ENCODE measurements around the gene CADM1.
A peak's percentile ranks its signal among the peaks of the same experiment; 100 is the strongest.

The CADM1 gene

DNA sequence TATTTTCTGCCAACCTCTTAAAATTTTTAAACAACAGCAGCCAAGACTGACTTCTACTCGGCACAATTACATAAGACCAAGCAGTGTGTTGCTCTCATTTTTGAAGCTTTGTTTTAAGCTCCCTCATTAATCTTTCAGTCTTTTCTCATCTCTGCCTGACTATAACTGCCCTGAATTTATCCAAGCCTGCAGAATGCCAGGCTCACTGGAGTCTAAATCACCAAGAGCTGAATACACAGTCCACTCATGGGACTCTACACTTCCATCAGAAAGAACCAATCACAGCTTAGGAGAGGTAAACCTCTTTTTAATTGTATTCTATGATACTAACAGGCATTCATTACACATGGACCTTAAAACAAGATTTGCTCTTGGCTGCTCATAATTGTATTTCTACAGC, 178.7 kb downstream of the CADM1 start:
- Histone ChIP-seq H3K4me3 (no peak overlapping the region), H3K9me3 (no peaks in the 10 kb centered on the region), H3K36me3 (replicated peaks) (no peaks in the 10 kb centered on the region), H3K27me3 (ENCODE audit: low read depth) (peaks cover 6% of the 10 kb centered on the region; the same call in 1 of the 2 replicates), H3K4me1 (no peaks in the 10 kb centered on the region)
- in situ Hi-C loops (cut with MboI; ENCODE audit: low sequenced_read_pairs) = loop anchor here (25.0 kb wide), 1 partner anchor 1362 kb away; no protein-coding TSS in a partner anchor
- no peak for DNase-seq (ENCODE audit: low spot score in 2 of 2)

DNA sequence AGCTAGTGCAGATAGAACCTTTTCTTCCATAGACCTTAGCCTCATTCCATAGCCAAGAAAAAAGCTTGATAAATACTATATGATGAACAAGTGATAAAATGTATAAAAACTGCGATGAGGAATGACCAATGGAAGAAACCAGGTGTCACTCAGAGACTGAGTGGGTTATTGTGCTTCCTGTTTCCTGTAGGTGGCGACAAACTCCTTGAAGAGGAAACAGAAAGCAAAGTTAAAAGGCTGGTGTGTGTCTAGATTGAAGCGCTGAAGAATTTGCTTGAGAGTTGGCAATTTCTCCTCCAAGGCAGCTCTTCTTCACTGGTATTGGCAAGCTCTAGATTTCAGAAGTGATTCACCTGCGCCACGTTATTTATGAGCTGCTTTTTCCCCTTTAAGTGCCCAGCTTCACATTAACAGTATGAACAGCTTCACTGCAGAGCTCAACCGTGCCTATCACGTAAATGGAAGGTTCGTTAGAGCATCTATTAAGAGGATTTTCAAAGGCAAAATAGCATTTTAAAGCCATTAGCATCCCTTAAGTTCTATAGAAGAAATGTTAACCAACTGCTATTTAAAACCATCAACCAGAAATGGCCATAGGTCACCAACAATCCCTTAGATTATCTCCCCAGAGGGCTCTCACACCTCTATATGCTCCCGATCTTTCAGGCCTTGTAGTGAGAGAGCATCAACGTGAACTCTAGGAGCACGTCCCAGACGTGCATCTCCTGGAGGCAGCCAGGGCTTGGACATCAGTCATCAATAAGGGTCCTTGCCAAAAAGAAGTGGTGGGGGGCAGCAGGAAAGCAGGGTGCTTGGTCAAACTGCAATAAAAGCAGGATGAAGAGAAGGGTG, 179.4 kb downstream of the CADM1 start:
- in situ Hi-C loops (cut with MboI; ENCODE audit: low sequenced_read_pairs) = loop anchor here (25.0 kb wide), 1 partner anchor 1362 kb away; no protein-coding TSS in a partner anchor
- peak; percentile 26 to 68 for DNase-seq (ENCODE audit: low spot score in 2 of 2)
- Histone ChIP-seq H3K4me3 (no peak overlapping the region), H3K27me3 (ENCODE audit: low read depth) (peaks cover 6% of the 10 kb centered on the region; the same call in 1 of the 2 replicates), H3K4me1 (no peaks in the 10 kb centered on the region), H3K36me3 (replicated peaks) (no peaks in the 10 kb centered on the region), H3K9me3 (no peaks in the 10 kb centered on the region)

DNA sequence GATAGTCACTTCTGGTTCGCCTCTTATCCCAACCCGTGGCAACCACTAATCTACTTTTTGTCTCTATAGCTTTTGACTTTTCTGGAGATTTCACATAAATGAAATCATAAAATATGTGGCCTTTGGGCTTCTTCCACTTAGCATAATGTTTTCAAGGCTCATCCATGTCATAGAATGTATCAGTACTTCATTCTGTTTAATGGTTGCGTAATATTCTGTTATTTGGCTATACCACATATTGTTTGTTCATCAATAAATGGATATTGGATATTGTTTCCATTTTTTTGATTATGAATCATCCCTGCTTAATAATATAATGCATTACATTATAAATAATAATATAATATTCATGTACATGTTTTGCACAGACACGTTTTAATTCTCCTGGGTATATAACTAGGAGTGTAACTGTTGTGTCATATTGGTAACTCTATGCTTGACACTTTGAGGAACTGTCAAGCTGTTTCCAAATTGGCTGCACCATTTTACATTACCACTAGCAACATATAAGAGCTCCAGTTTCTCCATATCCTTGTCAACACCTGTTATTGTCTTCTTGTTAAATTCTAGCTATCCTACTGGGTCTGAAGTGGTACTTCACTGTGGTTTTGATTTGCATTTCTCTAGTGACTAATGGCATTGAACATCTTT, 181.5 kb downstream of the CADM1 start:
- H3K36me3 ChIP-seq (replicated peaks) = no peaks in the 10 kb centered on the region
- no peak overlapping the region for H3K4me3 ChIP-seq
- in situ Hi-C loops (cut with MboI; ENCODE audit: low sequenced_read_pairs) = no loop called here
- peaks cover 5% of the 10 kb centered on the region for H3K27me3 ChIP-seq (ENCODE audit: low read depth)
- H3K9me3 ChIP-seq = no peaks in the 10 kb centered on the region
- DNase-seq (ENCODE audit: low spot score in 2 of 2) = no peak
- H3K4me1 ChIP-seq = no peaks in the 10 kb centered on the region

DNA sequence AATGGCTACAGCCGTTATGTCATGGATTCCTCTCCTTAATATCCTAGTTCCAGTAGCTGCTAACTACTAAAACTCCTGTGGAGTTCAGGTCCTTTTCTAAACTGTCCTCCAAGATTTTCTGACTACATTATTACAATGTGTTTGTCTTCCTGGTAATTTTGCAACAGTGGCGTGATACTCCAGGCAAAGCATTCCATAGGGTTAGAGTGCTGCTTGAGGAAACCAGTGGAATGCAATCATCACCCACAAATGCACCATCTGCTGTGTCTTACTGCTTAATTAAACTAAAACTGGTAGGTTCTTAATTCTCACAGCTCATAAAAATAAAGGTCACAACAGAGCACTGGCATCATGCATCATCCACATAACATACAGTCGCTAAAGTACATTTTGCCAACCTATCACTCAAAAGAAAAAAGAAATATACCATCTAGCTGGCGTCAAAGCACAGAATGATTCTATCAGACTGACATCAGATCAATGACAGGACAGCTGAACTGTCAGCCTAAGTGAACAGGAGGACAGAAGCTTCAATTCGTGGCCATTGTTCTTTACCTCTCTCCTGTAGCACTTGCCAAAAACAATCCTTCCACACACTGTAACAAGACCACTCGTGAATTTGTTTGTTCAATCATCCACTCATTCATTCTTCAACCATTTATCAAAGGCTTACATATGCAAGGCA, 182.5 kb downstream of the CADM1 start:
- in situ Hi-C loops (cut with MboI; ENCODE audit: low sequenced_read_pairs) = no loop called here
- Histone ChIP-seq H3K27me3 (ENCODE audit: low read depth) (peaks cover 13% of the 10 kb centered on the region), H3K9me3 (no peaks in the 10 kb centered on the region), H3K4me1 (no peaks in the 10 kb centered on the region), H3K4me3 (no peak overlapping the region), H3K36me3 (replicated peaks) (no peaks in the 10 kb centered on the region)
- no peak for DNase-seq (ENCODE audit: low spot score in 2 of 2)

DNA sequence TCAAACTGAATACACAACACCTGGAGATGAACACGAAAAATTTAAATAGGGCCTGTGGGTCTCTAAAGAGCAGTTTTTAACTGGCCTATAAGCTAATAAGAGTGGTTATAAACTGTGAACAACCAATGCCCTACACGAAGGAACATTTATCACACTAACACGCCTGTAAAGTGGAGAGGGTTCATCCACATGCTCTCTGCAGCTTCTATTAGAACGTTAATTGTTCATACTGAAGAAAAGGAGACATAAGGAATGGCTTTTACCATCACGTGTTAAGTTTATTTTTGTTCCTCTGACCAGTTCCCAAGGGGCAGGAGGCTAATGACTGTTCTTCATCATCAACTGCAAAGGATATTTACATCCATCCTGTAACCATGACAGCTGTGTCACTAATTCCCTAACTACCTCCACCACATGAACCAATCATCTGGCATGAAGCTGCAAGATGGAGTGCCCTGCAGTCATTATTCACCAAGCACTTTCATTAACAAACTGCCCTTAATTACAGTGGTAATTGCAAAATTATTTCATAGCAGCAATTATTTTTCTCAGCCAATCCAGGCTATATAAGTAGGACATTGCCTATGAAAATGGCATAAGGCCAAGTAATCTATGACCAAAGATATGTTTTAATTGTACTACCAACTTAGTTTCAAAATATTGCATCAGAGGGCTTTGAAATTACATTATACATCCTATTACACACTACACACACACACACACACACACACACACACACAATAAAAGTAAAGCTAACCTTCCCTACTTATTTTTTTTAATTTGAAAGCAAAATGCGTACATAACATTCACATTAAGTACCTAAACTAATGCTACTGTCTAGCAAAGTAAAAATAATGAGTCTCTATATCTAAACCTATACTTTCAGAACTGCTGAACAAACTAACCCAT, 186.7 kb downstream of the CADM1 start:
- Histone ChIP-seq H3K27me3 (ENCODE audit: low read depth) (peaks cover 10% of the 10 kb centered on the region), H3K4me1 (no peaks in the 10 kb centered on the region), H3K9me3 (no peaks in the 10 kb centered on the region), H3K4me3 (no peak overlapping the region), H3K36me3 (replicated peaks) (no peaks in the 10 kb centered on the region)
- no peak for DNase-seq (ENCODE audit: low spot score in 2 of 2)
- in situ Hi-C loops (cut with MboI; ENCODE audit: low sequenced_read_pairs) = no loop called here

DNA sequence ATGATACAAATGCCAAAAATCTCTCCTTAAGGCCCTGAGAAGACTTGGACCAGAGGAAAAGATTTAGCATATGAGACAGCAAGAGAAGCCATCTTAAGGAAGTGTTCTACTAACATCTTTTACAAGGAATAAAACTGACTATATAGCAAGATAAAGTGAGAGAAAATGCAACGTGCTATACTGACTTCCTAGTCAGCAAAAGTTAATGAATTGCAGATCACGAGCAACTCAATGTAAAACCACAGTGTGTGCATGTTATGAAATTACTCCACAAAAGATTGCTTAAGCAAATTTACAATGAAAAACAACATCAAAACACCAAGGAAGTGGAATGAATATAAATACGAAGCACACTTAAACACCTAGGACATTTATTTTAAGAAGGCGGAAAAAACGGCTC, 187.5 kb downstream of the CADM1 start:
- Histone ChIP-seq H3K27me3 (ENCODE audit: low read depth) (peaks cover 10% of the 10 kb centered on the region), H3K9me3 (no peaks in the 10 kb centered on the region), H3K4me1 (no peaks in the 10 kb centered on the region), H3K36me3 (replicated peaks) (no peaks in the 10 kb centered on the region), H3K4me3 (no peak overlapping the region)
- in situ Hi-C loops (cut with MboI; ENCODE audit: low sequenced_read_pairs) = no loop called here
- no peak for DNase-seq (ENCODE audit: low spot score in 2 of 2)

DNA sequence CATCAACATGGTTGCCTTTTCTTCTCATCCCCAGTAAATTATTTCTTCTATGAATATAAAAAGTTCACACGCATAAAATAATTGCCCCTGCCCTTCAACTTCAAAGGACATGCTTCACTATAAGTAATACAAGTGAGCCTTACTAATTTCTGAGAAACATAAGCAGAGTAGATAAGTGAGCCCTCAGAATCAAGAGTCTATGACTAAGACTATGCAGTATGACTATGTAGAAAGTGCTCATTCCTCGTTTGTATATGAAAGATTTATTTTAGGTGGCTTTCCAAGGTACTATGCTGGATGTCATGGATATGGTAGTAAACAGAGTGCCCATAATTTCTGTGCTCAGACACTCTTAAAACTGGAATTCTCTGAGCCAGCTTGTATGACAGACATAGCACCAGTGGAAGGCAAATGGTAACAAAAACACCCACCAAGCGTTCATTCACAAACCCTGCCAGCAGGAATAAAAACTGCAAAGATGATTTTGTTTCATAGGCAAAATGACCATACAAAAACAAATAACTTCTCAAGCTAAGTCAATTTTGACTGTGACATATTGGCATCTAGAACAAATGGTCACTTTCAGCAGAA, 189.8 kb downstream of the CADM1 start:
- in situ Hi-C loops (cut with MboI; ENCODE audit: low sequenced_read_pairs) = no loop called here
- Histone ChIP-seq H3K9me3 (no peaks in the 10 kb centered on the region), H3K27me3 (ENCODE audit: low read depth) (peaks cover 10% of the 10 kb centered on the region), H3K36me3 (replicated peaks) (no peaks in the 10 kb centered on the region), H3K4me3 (no peak overlapping the region), H3K4me1 (no peaks in the 10 kb centered on the region)
- no peak for DNase-seq (ENCODE audit: low spot score in 2 of 2)

DNA sequence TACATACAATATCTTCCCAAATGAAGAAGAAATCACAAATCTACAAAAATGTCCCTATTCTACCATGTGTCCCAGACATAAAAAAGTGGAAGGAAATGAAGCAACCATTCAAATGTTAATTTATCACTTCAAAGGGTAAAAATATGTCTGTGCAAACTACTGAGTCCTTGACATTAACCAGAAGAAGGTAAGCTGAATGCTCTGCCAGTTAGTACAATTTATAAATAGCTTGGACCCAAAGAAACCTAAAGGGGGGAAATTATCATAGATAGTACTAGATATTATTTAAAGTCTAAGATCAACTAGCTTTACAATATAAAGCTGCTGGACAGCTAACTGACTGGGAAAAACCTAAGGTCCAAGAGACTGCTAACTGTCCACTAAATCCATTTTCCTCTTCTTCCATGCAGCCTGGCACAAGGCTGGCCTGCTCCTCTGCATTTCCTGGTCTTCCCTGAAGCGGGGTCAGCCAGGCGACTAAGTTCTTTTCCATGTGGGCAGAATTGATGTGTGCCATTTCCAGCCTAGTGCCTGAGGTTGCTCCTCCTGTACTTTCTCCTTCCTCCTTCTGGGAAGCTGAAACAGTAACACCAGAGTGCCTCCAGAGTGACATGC, 190.9 kb downstream of the CADM1 start:
- no peak for DNase-seq (ENCODE audit: low spot score in 2 of 2)
- Histone ChIP-seq H3K4me3 (no peak overlapping the region), H3K36me3 (replicated peaks) (no peaks in the 10 kb centered on the region), H3K9me3 (no peaks in the 10 kb centered on the region), H3K27me3 (ENCODE audit: low read depth) (peaks cover 10% of the 10 kb centered on the region), H3K4me1 (no peaks in the 10 kb centered on the region)
- in situ Hi-C loops (cut with MboI; ENCODE audit: low sequenced_read_pairs) = no loop called here

DNA sequence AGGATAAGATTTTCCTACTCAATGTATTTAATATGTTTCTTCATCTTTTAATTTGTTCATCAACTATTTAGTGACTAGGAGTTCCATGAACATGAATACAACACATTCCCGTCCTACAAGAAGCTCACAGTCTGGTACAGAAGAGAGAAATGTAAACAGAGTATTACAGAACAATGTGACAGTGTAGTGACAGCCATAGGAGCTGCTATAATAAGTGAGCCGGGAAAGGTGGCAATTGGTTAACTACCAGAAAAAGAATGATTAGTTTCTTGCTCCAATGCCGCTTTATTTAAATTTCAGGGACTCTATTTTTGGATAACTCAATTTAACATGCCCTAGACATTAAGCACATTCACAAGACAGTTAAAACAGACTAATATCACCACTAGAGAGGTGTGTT, 192.3 kb downstream of the CADM1 start:
- in situ Hi-C loops (cut with MboI; ENCODE audit: low sequenced_read_pairs) = no loop called here

DNA sequence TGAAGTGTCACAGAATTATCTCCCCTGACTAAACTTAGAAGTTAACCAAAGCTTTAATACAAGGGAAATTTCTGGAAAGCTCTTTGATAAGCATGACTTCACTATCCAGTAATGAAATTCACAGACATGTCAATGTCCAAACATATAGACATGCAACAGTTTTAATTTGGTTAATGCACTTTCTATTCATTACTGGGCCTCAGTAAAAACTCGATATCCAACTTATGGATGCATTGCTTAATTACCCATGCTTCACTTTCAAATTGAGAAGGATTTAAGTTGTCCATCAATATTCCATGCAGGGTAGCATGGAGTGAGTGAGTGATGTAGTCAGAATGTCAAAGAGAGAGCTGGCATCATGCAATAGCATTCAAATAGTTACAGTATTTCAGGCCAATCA, 197.5 kb downstream of the CADM1 start:
- Histone ChIP-seq H3K36me3 (replicated peaks) (no peaks in the 10 kb centered on the region), H3K4me1 (no peaks in the 10 kb centered on the region), H3K9me3 (no peaks in the 10 kb centered on the region), H3K27me3 (ENCODE audit: low read depth) (no peaks in the 10 kb centered on the region; the same call in 1 of the 2 replicates), H3K4me3 (no peak overlapping the region)
- no peak for DNase-seq (ENCODE audit: low spot score in 2 of 2)
- in situ Hi-C loops (cut with MboI; ENCODE audit: low sequenced_read_pairs) = no loop called here

More for the DNA sequence above, 192.3 kb downstream of the CADM1 start:
- peaks cover 3% of the 10 kb centered on the region for H3K27me3 ChIP-seq (ENCODE audit: low read depth)
- H3K9me3 ChIP-seq = no peaks in the 10 kb centered on the region
- H3K4me3 ChIP-seq = no peak overlapping the region
- no peak for DNase-seq (ENCODE audit: low spot score in 2 of 2)
- H3K36me3 ChIP-seq (replicated peaks) = no peaks in the 10 kb centered on the region
- no peaks in the 10 kb centered on the region for H3K4me1 ChIP-seq

DNA sequence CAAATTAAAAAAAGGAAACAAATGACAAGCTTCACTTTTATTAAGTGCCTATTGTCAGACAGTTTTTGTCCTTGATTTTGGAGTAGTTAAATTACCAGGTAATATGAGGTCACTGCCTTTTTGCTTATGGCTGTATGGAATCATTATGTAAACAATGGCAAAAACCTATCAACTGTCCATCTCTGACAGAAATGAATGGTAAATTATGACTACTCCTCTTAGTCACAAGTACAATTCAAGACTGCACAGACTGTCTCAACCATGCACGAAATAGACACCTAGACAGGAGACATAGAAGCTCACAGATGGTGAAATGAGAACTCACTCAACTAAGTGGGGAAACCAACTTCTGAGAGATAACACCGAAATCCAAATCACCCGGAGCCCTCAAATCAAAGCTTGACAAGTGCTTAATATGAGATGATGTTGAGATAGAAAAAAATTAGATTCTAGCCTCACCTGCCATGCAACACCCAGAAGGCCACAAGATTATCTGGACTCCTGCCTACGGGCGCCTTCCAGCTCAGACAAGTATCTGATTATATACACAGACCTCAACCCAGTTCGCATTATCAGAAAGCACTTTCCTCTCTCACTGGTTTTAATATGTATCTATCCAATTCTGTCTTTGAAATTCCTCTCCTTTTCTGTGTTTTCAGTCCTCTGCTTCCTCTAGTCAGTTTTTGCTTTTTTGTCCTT, 199.3 kb downstream of the CADM1 start:
- Histone ChIP-seq H3K36me3 (replicated peaks) (no peaks in the 10 kb centered on the region), H3K4me3 (no peak overlapping the region), H3K4me1 (no peaks in the 10 kb centered on the region), H3K9me3 (no peaks in the 10 kb centered on the region), H3K27me3 (ENCODE audit: low read depth) (0 out of 2 replicates have a peak, but pooled peaks cover 4% of the 10 kb centered on the region)
- in situ Hi-C loops (cut with MboI; ENCODE audit: low sequenced_read_pairs) = no loop called here
- no peak for DNase-seq (ENCODE audit: low spot score in 2 of 2)

DNA sequence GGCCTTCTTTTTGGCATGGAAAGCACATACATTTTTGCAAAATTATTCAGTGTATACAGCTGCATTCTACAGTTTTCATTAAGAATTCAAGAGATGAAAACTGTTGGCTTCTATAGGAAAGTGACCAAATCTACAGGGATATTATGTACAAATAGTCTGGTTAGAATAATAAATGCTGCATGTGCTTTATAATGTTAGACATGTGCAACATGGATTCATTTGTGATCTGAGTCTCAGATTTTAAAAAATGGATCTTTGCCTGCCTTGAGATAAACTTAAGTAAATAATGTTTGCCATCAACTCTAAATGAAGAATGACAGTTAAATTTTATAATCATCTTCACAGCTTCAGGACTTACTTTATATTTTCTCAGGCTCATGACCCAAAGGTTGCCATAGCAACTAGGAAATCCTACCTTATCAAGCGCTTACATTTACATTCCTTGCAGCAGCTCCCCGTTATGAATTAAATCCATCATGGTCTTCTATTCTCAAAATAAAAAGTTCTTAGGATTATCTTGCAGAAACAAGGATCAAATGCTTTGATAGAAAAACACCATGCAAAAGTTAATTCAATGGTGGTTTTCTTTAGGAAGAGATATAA, 200.2 kb downstream of the CADM1 start:
- in situ Hi-C loops (cut with MboI; ENCODE audit: low sequenced_read_pairs) = no loop called here
- H3K36me3 ChIP-seq (replicated peaks) = no peaks in the 10 kb centered on the region
- no peak for DNase-seq (ENCODE audit: low spot score in 2 of 2)
- 0 out of 2 replicates have a peak, but pooled peaks cover 5% of the 10 kb centered on the region for H3K27me3 ChIP-seq (ENCODE audit: low read depth)
- H3K9me3 ChIP-seq = no peaks in the 10 kb centered on the region
- no peak overlapping the region for H3K4me3 ChIP-seq
- no peaks in the 10 kb centered on the region for H3K4me1 ChIP-seq
